NOMO-1 treated with DMSO at 0.1 percent for 48 hours (cell line): Measurements from ENCODE around the gene CEBPE.

Source experiments
- DNase-seq: peaks from one replicate; lab custom pipeline; 2025; ENCODE audit not compliant: unreplicated experiment; lab: John Stamatoyannopoulos, UW

CEBPE gene

DNA sequence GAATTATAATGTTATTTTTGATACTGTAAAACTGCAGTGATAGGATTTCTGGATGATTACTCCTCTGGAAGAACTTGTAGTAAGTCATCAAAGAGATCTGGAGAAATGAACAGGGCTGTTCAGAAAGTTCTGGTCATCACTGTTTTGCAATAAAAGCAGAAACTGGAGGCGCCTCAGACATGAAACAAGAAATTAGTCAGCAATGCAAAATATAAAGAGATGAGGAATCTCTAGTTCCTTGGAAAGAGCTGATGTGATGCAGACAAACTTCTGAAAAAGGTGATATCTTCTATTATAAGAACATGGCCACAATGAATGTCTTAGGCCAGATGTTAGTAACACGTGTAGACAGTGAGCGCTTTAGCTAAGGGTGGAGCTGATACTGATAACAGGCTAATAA is 33.6 kb downstream of the CEBPE start:
- no peak for DNase-seq

DNA sequence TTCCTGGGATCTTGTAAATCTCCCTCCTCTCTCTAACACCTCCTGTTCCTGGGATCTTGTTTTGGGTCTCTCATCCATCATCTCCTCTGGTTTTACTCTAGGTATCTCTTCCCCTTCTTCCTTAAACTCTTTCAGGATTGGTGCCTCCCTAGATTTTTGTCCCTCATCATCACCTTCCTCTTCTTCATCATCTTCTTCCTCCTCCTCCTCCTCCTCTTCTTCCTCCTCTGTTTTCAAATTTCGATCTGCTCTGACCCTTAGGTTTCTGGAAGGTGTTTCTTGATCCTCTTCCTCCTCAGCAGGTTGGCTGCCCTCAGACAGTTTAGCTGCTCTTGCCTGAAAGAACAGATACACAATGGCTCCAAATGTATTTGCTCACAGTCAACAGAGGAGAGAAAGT is 38.6 kb downstream of the CEBPE start:
- no peak for DNase-seq

DNA sequence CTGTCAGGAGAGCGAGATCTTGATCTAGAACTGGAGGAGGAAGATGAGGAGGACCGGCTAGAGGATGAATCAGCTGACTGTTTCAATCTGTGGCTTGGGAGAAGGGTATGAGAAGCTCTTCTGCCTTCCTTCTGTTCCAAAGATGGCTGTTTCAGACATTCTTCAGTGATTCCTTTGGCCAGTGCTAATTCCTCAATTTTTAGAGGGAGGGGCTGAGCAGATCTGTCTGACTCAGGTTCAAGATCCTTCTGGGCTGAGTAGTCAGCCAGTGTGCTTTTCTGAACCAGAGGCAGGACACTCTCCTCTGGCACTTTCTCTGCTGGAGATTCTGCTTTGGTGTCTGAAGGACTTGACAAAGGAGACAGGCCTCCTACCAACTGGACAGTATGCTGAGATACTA is 39.3 kb downstream of the CEBPE start:
- DNase-seq, result no peak

DNA sequence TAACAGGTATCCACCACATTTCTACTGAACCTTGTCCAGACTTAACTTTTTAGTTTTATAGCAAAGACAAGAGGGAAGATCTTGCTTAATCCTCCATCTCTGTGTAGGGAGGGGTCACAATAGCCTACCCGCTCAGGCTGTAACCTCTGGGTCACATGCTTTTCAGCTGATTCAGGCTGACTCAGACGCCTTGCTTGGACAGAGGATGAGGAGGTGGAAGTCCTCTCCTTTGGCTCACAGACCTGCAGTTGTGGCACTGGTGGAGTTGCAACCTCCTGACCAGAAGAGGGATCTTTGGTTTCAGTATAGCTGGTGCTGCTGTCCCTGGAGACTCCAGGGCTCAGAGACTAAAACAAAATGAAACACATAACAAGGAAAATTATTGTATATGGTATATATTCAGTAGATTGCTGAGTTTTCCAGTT is 40.4 kb downstream of the CEBPE start:
- DNase-seq, result no peak

DNA sequence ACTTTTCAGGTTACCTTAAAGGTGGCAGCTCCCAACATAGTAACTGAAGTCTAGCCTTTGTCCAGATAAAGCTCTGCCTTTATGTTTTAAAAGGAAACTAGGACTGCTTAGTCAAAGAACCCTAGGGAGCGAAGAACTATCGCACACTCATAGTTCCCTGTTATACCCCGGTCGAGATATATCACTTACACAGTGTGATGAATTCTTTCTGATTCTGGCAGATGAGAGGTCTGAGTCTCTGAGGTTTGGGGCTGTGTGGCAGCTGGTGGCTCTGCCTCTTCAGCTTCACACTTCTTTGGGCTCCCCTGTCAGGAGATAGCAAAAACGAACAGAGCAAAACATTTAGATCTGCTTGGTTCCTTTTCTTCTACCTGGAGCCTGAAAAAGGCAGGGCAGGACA is 41.1 kb downstream of the CEBPE start:
- no peak for DNase-seq

DNA sequence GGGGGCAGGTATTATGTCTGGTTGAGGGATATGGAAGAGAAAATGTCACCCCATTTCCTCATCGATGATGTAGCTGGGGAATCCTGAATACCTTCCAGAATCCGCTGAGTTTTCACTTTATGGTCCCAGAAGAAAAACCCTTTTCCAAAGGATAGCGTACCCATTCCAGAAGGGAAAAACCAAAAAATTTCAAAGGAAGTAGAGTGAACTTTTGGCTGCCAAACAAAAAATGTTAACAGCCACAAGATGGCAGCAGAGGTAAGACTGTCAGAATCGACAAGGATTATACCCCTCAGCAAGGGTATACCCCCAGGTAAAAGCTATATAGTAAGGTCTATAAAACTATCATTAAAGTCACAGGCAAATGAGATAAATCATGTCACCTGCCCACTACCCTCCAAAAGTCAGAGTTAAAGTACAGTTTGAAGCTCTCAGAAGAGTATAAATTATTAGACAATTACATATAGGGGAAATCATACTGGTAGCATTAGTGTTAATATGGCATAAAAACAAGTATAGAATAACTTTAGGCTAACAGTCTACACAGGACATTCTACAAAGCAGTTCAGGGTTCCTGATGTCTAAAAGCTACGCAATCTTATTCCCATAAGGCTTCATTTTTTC is 42.2 kb downstream of the CEBPE start:
- DNase-seq, result no peak

DNA sequence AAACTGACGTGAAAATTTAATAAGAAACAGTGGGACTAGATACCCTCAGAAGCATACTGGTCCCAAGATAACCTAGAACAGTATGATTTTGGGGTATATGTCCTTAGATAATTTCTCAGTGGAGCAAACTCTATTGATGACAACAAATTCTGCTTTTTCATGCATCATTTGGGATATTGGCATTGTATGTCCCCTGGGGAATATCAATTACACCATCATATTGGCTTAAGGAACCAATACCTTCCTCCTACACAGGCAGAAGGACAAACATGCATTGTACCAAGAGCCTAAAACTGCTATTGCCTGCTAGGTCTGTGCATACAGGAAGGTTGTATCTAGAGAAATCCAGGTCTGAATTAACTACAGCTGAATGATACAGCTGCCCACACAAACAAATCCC is 44.1 kb downstream of the CEBPE start:
- DNase-seq, result no peak

DNA sequence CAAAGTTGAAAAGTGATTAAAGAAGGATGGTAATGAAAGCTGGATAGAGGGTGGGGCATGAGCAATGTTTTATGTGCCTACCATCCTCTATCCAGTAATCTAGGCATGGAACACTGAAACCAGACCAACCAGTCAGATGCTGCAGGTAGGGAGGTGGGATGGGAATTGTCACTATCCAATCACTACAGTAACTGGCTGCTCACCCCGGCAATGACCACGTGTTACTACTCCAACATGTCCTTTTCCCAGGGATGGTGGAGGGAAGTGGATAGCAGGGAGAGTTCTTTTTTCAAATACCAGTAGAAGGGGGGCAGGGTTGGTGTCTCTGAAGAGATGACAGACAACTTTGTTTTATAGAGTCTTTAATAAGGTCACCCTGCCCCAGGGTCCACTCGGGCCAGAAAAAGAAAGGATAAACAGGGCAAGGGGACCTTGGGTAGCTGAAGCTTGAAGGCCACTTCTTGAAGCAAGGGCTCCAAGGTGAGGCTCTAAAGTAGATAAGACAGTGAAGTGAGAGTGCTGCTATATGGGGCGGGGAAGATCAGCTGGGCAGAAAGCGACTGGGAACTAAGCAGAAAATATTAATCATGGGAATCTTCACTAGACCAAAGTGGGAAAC is 47.0 kb downstream of the CEBPE start:
- no peak for DNase-seq

DNA sequence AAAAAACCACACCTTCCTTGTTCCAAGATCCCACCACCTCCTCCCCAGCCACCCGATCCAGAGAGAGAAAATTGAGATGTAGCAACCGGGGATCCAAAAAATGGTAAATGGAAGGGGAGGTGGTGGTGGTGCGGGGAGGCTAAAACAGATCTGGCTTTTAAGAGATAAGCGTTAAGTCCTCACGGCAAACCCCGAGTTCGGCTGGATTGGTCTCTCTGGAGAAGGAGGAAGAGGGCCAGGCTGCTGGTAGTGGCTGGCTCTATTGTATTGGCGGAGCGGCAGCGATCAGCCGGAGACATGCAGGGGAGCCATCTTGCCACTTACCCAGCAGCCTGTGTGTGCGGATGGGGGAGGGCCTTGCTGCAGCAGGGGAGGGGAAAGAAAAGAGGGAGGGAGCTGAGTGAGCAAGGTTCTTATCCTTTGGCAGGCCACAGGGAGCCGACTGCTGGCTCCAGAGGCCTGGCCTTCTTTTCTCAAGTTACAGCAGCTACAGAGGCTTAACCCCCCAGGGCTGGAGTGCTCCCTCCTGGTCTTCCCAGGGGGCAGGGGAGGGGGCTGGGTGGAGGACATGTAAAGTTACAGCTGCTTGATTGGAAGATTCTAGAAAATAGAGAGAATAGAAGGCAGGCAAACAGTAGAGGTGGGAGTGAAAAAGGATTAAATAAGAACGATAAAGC is 47.7 kb downstream of the CEBPE start:
- DNase-seq, result no peak

DNA sequence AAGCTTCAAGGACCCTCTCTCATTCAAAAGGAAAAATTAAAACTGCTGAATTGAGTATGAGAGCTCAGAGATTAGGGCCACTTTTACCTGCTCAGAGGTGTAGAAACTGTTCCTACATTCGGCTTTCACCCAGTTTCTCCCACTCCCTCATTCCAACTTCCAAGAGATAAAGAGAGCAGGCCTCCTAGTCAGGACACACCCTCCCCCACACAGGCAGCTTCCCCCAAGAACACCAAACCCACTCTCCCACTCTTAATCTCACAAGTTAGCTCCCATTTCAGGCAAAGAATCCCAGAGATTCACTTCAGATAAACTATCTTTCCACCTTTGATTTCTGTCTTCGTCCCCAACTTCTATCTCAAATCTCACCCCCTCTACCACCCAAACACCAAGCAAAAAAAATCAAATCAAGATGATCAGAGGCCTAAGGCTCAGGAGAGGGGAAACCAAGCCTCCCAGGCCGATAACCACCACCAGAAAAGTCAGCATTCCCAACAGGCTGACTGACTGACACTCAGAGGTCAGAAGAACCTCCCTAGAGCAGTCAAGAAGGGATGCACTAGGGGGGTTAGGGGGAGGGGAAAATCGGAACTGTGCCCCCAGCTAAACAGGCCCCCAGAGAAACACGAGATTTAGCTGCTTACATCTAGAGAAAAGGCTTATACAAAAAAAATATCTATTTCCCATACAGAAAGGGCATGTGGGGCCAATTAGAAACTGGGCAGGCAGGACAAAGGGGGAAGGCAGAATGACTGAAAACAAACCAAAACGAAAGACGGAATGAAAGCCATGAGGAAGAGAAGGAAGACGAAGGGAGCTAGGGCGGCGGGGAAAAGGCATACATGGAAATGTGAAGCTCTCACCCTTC is 48.6 kb downstream of the CEBPE start:
- DNase-seq, result no peak

DNA sequence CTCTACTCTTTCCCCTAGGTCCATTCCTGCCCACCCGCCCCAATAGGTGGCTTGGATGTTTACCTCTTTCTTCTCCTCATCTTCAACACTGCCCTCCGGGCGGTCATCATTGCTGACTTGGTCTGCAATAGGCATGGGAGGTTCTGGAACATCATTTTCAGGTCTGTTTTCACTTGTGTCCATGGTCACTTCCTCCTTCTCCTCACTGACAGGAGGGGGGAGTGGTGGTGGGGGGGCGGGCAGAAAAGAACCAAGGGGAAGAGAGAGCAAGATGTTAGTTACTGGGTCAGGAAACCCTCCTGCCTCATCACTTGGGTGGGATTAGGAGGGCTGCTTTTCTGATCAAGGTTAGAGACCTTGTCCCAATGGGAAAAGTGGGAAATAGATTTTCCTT is 49.6 kb downstream of the CEBPE start:
- no peak for DNase-seq

DNA sequence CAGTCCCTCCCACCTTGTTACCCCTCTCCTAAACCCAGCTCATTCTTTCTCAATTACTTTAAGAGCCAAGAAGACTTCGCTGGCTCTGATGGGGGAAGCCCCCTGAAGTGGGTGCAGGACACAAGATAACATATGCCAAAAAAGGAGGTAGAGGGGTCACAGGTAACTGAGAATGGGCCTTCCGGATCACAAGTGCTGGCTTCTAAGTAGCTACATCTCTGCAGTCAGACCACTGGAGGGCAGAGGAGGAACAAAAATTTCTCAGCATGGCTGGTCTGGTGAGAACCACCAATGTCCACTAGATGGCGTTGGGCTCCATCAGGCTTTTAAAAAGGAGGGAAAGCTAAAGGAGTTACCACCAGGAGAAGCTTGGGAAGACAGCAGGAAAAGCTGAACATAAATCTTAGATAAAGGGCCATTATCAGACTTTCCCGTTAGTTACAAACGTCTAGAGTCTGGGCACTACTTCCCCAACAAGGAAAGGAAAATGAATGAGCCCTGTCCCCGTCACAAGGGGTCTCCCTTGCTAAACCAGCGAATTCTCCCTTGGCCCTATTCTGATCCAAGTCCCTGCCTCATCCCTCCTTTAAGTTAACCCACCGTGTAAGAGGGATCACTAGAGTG is 50.2 kb downstream of the CEBPE start:
- no peak for DNase-seq

DNA sequence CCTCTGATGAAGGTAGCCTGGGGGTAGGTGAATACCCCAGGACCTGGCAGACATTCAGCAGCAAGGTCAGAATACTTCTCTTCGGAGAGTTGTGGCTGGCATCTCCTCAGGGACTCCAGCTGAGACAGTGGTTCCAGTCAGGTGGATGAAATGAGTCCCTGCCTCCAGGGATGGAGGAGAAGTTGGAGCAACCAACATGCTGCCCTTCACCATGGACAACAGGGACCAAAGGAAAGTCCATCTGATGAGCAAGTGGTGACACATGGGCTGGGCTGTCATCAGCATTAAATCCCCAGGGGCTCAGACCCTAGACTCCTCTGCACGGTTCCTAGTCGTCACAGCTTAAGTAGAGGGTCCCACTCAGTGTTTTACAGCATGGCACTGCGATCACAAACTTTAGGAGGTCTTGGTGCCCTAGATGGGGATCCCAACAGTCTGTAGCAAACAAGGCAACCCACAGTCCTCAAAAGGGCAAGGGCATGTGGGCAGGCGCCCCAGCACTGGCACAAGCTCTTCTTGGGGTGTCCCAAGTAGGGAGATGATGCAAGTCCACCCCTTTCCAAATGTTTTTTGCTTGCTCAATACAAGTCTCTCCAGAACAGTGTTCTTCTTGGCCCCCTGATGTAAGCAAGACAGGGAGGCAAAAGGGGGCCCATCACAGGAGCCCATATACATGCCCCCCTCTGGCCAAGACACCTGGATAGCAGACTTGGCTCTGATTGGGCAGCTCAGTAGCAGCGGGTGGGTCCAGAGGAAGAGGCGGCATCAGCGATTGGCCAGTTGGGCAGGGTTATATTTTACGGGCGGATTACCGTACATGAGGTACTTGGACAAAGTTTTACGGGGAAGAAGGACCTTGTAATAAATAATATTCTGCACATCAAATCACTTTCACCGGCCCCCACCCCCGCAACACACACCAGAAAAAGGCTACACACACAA is 50.9 kb downstream of the CEBPE start:
- no peak for DNase-seq
